Skin of body (tissue), 2 donors: ENCODE results near the gene MND1. TPM values are rescaled to one million over a fixed set of nuclear protein-coding genes. Genes with fewer than 3 reads are reported as not detected.
"Not testable (repeated sequence)": the region's sequence is repeated elsewhere in the genome, so short reads cannot be mapped to it uniquely, and the experiment has no call there.

Experiments
- DNase-seq: peaks from one replicate; lab custom pipeline; 2025; lab: John Stamatoyannopoulos, UW
- total RNA-seq: library from RNA; depleted of rRNA; stranded (reverse); fragments of >200 nt; gene quantifications from one replicate; pipeline ENCODE4 v1.2.3, GENCODE V29; 2014

The MND1 gene
- total RNA-seq, 1 donor from 2014 or later: 5.7 TPM

DNA sequence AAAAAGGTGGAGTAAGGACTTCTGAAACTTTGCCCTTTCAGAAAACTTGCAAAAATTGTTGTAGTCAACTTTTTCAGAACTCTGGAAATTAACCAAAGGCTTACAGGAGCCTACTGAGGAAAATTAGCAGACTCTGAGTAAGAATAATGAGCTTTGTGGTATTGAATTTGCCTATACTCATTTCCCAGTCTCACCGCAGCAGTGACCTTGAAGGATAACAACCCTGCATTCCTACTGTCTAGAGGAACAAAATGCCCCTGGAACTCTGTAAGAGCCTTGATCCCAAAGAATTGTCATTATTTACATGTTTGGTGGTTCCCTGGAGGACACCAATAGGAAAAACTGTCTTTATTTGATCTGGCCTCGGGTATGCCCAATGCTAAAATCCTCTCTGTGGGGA is 57.9 kb downstream of the MND1 start:
- DNase-seq: no peak

DNA sequence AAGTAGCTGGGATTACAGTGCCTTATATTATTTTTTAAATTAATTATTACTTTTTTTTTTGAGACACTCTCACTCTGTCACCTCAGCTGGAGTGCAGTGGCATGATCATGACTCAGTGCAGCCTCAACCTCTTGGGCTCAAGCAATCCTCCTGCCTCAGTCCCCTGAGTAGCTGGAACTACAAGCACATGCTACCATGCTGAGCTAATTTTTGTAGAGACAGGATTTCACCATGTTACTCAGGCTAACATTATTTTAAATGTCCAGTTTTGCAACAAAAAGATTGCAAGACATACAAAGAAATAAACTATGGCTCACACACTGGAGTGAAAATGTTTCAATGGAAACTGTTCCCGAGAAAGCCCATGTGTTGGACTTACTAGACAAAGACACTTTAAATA is 59.2 kb downstream of the MND1 start:
- DNase-seq: no peak

DNA sequence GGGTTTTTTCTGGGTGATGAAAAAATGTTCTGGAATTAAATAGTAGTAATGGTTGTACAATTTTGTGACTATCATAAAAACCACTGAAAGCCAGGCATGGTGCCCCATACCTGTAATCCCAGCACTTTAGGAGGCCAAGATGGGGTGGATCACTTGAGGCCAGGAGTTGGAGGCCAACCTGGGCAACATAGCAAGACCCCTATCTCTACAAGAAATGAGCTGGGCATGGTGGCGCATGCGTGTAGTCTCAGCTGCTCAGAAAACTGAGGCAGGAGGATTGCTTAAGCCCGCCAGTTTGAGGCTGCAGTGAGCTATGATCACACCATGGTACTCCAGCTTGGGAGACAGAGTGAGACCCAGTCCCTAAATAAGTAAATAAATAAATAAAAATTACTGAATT is 63.4 kb downstream of the MND1 start:
- DNase-seq: no peak

DNA sequence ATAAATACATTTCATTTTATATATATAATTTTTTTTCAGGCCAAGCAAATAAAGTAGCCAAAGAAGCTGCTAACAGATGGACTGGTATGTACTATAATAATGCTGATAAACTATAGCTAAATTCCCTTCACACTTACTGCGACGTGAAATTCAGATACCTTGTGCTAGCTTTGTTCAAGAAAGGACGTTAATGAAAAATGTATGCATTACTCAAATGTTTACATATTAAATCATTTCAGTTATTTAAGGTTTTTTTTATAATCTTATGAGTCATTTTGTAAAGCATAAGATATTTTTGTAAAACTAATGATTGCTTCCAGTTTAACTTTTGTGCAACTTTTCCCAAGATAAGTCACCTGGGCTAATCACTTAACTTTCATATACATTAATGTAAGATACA is 64.4 kb downstream of the MND1 start:
- DNase-seq: no peak

DNA sequence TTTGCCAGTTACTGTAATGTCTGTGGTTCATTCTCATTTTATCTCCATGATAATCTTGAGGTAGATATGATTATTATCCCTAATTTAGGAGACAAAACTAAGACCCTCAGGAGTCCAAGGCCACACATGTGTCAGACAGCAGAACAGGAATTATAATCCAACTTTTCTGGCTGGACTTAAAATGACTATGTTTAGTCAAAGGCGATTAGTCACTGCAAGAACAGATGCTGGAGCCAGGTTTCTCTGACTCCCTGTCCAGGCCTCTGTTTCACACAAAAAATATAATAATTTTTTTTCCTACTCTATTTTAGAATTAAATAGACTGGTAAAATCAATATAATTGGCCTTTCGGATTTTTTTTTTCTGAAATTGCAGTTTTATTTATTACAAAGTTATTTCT is 64.9 kb downstream of the MND1 start:
- DNase-seq: no peak

DNA sequence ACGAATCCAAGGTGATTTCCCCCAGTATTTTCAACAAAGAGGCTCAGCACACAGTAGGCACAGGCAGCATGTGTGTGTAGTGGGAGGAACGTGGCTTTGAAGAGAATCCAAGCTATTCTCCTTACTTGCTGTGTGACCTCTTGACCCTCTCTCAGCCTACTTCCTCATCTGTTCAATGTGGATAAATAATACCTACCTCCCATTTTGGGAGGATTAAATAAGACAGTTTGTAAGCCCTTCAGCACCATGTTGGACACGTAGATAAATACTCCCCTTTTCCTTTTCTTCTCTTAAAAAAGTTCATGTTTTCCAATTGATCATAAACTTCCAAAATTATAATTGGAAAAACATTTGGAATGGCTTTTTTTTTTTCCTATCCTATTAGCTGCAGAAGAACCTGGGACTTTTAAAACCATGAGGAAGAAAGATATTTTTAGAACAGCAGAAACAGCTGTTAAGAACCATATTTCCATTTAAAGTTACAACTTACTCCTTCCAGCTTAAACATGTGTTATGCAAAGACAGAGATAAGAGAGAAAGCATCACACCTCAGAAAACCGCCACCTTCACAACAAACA is 65.5 kb downstream of the MND1 start:
- DNase-seq: peak; percentile 20

DNA sequence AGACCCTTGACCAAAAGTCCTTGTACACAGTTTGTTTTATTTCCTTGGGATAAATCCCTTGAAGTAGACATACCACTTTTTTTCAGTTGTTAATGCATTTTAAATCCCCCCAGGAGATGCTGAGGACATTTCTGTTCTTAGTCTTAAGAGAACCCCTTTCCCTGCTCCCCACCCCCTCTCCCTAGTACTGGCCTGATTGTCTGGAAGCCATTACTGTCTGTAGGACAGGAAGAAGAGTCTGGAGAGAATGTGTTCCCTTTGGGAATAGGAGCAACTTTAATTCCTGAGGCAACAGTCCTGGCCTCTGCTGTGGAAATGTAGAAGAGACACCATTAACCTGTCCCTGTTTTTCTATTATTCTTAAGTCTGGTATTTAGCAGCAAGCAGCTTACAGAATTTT is 69.4 kb downstream of the MND1 start:
- peak; percentile 30 for DNase-seq

DNA sequence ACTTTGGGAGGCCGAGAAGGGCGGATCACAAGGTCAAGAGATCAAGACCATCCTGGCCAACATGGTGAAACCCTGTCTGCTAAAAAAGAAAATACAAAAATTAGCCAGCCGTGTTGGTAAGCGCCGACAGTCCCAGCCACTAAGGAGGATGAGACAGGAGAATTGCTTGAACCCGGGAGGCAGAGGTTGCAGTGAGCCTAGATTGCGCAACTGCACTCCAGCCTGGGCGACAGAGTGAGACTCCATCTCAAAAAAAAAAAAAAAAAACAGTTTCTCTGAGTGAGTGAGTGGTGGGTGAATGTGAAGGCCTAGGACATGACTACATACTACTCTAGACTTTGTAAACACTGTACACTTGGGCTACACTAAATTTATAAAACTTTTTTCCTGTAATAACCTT is 72.0 kb downstream of the MND1 start:
- not testable (repeated sequence) for DNase-seq

DNA sequence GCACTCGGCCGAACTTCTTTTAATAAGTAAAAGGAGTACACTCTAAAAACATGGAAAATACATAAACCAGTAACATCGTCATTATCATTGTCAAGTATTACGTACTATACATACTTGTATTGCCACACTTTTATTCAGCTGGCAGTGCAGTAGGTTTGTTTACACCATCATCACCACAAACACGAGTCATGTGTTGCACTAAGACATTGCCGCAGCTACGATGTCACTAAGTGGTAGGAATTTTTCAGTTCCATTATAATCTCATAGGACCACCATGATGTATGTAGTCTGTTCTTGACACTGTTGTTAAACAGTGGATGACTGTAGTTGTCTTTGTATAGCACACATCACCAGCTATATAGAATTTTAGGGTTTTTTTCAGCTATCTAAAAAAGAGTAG is 73.6 kb downstream of the MND1 start:
- DNase-seq: no peak

DNA sequence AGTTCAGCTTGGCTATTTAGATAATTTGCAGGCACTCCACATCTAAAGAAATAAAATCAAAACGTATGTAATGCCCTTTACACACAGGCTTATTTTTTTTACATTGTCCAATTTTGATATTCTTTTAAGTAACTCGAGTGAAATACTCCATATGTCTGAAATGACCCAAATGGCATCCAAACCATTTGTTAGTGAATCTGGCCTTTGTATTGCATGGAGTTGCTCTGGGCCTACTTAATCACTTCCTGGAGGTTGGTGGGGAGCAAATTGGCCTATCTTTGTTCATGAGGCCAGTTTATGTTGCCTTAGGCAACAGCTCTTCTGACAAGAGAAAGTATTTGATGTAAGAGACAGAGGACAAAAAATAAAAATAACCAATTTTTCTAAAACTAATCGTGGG is 74.1 kb downstream of the MND1 start:
- DNase-seq: no peak

DNA sequence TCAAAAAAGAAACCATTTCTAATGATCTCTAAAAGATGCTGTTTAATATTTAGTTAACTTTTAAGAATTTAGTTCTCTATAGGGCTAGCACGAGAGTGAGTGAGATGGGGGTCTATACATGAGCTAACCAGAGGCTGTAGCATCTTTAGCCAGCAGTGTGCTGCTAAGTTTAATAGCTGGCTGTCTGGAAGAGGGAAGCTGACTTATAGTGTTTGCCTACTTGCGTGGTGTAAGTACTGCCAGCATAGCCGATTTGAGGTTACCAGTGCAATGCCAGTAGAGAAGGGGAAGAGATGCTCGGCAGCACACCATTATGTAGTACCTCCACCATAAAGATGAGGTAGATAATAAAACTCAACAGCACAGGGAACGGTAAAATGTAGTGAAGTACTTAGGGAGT is 74.5 kb downstream of the MND1 start:
- no peak for DNase-seq

DNA sequence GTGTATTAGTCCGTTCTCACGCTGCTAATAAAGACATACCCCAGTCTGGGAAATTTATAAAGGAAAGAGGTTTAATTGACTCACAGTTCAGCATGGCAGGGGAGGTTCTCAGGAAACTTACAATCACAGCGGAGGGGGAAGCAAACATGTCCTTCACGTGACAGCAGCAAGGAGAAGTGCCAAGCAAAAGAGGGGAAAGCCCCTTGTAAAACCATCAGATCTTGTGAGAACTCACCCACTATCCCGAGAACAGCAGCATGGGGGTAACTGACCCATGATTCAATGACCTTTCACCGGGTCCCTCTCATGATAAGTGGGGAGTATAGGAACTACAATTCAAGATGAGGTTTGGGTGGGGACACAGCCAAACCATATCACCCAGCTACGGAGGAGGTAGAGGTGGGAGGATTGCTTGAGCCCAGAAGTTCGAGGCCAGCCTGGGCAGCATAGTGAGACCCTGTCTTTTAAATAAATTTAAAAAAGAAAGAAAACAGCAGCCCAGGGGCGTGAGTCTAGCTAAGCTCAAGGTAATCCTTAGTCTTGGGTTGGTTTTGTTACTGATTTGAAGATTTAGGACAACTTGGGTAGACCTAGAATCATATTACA is 75.3 kb downstream of the MND1 start:
- DNase-seq: no peak

DNA sequence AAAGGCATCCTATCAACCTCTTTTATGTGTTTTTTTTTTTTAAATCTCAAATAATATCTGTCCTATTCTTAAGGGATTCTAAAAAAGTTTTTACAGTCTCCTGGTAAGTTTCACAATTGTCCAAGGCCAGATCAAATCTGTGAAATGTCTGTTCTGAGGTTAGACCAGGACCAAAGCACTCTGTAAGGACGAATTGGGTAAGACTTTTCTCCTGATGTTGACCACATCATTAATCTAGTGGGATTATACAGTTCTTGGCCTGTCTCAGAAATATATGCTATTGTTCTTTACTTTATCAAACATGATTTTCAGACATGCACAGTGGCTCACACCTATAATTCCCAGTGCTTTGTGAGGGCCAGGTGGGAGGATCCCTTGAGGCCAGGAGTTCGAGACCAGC is 75.9 kb downstream of the MND1 start:
- no peak for DNase-seq

DNA sequence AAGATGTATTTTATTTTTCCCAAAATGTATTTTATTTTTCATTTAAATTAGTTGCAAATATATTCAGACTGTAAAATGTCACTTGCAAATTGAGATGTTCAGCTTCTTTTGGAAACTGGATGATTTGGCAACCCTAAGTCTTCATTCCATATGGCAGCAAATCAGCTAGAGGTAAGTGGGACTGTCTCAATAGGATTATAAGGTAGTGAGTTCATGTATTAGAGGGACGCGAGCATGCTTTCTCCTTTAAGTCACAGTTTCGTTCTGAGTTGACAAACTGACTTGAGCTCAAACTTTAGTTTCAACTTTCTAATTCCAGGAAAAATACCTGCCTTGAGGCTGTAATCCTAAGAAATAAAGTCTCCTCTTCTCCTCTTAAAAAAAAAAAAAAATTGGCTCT is 77.5 kb downstream of the MND1 start:
- DNase-seq: no peak

DNA sequence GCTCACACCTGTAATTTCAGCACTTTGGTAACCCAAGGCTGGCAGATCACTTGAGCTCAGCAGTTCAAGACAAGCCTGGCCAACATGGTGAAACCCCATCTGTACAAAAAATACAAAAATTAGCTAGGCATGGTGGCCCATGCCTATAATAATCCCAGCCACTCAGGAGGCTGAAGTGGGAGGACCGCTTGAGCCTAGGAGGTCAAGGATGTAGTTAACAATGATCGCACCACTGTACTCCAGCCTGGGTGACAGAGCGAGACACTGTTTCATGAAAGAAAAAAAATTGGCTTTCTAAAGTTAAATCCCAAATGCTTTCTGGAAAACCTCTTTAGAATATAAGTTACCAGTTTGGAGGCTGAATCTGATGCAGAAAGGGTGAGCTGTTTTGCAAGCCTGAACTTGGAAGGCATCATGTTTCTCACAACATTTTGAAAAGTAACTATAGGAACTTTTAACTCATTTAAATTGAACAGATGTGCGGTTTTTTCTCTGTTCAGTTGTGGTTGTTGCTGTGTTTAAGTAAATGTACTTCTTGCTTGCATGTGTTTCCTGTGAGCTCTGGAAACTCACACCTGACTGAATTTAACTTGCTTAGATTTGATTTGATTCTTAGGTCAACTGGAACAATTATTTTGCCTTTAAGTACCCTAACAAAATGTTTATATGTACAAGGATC is 81.9 kb downstream of the MND1 start:
- DNase-seq: peak; percentile 30

DNA sequence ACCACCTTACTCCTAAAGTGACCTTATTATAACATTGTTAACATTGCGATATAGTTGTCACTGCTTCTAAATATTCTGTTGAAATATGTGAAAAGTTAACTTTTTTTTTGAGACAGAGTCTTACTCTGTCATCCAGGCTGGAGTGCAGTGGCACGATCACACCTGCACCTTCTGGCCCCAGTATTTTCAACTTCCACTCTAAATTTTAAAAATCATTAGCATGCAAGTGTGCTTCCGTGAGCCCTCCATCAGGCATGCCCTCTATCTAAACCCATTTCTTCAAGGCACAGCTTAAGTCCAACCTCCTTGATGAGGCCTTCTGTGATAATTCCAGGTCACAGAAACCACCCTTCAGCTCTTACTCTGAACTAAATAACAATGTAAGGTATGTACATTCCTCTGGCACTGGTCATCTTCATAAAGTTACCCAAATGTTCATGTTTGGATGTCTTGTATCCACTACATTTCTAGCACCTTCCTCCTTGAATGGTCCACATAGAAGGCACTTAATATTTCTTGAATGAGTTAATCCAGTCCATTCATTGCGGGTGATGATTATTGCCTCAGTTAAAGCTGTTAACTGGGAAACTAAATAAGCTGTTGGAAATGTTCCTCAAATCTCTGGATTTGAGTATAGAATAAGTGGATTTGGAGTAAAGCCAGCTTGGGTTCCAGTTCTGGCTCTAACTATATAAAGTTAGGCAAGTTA is 83.0 kb downstream of the MND1 start:
- DNase-seq: no peak

DNA sequence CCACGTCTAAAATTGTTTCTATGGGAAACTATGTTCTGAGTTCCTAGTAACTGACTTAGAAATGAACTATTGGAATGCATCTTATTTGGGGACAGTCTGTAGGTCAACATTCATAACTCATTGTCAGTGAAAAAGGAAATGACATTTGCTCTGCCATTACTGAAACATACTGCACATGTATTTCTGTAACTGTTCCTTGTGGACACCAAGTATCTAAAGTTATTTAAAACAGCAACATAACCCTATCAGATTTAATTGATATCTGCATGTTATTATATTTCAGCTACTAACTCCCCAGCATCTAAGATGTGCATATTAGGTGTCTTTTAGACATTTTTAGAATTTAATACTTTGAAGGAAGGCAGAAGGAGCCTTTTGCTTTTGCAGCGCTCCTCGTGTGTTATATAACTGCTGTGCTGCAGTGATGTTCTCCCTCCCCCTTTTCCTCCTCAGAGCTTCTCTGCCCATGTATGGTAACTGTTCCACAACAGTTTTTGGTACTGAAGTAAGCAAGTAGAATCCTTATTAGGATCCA is 84.5 kb downstream of the MND1 start:
- no peak for DNase-seq

DNA sequence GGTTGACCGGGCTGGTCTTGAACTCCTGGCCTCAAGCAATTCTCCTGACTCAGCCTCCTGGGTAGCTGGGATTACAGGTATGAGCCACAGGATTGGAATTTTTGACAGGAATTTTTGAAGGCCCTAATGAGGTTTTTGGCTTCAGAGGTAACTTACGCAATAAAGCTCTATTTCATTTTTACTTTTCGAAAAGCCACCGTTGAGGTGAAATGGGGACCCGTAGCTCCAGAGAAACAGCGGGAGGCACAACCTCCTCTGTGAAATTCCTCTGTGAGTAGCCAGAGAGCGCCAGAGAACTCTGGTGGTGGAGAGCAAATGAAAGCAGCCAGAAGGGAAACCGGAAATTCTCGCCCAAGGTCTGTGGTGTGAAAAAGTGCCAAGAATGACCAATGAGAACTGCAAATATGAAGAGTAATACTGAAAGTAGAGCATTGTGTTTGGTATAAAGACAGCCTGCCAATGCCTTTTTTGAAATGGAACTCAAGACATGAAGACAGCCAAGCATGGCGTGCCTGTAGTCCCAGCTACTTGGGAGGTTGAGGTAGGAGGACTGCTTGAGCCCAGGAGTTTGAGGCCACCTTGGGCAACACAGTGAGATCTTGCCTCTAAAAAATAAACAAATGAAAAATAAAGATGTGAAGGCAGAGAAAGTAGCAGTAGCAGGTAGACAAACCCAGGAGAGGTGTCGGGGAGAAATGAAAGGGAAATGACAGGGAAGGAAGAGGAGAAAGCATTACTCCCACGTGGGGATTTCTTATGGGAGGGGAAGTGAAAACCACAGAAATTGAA is 88.7 kb downstream of the MND1 start:
- DNase-seq: no peak

DNA sequence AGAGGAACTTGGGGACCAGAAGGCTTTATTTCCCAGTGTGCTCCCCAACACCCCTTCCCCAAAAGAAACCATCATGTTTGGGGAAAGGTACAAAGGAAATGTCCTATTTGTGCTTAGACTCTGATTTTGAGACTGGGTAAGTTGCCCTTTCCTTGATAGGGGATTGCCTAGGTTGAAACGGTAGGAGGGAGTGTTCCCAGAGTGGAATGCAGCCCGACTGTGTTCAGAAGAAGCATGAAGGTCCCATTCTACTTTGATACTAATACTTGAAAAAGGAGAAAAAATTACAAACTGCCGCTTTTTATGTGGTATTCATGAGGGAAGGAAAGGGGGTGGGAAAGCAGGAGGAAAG is 89.2 kb downstream of the MND1 start:
- DNase-seq: no peak

DNA sequence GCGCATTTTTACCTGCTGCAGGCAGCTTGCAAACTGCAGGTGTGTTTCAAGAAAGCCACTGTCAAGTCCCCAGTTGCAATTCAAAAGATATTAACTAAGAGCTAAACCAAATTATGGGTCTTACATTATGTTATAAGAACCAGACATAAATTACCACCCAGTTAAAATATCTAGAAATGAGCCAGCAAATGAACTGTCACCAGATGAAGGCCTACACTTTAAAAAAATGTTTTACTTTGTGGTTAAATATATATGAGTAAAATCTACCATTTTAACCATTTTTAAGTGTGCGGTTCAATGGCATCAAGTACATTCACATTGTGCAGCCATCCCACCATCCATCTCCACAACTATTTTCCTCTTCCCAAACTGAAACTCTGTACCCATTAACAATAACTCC is 89.7 kb downstream of the MND1 start:
- DNase-seq: no peak

DNA sequence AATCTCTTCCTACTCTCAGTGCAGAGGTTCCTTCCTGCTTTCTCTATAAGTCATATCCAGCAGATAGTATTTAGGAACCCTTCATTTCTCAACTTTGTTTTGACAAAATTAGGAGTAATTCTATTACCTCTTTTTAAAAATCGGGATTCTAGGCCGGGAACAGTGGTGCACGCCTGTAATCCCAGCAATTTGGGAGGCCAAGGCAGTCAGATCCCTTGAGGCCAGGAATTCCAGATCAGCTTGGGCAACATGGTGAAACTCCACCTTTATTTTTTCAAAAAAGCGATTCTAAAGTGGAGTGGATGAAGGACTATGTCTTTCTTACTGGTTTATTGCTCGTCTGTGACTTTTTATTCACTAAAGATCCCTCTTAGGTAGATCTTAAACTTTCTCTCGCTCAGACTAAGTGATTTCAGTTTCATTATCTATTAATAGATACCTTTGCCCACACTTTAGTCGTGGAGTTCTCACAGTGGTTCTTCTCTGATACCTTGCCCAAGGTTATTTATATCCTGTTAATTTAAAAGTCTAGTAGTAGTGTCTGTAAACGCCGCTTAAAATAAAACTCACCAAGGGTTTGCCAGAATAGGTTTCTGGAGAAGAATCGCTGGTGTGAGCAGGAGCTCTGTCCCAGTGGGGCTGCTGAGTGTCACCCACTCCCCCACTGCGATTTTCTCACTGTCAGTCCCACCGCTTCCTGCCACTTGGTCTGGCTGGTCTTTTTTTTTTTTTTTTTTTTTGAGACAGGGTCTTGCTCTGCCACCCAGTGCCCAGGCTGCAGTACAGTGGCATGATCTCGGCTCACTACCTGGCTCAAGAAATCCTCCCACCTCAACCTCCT is 94.6 kb downstream of the MND1 start:
- DNase-seq: no peak
